ENCODE data around the gene ANKZF1.
"Not testable (repeated sequence)": the region's sequence is repeated elsewhere in the genome, so short reads cannot be mapped to it uniquely, and the experiment has no call there.

Gene ANKZF1, protein sequence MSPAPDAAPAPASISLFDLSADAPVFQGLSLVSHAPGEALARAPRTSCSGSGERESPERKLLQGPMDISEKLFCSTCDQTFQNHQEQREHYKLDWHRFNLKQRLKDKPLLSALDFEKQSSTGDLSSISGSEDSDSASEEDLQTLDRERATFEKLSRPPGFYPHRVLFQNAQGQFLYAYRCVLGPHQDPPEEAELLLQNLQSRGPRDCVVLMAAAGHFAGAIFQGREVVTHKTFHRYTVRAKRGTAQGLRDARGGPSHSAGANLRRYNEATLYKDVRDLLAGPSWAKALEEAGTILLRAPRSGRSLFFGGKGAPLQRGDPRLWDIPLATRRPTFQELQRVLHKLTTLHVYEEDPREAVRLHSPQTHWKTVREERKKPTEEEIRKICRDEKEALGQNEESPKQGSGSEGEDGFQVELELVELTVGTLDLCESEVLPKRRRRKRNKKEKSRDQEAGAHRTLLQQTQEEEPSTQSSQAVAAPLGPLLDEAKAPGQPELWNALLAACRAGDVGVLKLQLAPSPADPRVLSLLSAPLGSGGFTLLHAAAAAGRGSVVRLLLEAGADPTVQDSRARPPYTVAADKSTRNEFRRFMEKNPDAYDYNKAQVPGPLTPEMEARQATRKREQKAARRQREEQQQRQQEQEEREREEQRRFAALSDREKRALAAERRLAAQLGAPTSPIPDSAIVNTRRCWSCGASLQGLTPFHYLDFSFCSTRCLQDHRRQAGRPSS

DNA sequence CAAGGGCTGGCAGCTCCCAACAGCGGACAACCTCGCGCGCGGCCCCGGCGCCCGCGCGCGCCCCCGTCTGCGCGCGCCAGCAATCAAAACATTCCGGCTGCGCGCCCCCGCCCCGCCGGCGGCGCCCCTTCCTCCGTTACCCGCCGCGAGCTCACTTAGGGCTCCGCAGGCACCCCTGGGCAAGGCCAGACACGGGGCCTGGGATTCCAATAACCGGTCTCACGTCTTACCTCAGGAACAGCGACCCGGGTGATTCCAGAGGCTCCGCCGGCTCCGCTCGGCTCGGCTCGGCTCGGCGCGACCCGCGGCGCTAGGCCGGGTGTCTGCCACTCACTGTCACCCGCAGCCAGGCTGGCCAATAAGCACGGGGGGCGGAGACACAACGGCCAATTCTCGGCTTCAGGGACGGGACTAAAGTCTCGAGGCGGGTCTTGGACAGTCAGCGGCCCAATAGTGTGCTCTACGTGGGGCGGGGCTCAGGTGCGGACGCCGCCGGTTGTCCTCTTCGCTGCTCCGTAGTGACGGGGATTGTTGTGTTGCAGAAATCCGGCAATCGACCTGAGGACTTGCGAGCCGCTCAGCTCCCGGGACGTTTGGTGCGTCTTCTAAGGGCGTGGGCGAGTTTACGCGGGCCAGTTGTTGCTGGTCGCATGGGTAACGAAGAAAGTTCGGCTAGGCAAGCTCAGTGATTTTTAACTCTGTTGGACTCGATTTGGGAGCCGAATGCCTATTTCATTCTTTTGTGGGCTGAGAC lies at the start of gene ANKZF1, which contains the start of gene ATG9A:
ANKZF1 (plus strand) TSS at position 502 of the 754 bp plus-strand sequence. CDS start 452 bp downstream, outside the sequence.
ATG9A (minus strand) TSS at position 332 of the 754 bp plus-strand sequence. CDS start 1,612 bp downstream, outside the sequence.
- peak; percentile 98 for DNase-seq

DNA sequence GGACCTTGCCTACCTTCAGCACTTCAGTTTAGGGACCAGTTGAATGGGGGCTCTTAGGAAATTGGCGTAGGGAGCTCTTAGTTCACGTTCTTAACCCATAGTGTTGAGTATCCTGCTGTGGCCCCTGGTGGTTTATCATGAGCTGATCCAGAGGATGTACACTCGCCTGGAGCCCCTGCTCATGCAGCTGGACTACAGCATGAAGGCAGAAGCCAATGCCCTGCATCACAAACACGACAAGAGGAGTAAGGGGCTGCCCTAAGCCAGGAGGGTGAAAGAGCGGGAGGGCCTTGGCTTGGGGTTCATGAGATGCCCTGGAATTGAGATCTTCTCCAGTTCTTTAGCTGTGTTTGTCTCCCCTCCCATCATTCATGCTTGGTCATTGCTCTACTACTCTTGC lies 48.6 kb upstream of the ANKZF1 start:
- DNase-seq, result no peak

DNA sequence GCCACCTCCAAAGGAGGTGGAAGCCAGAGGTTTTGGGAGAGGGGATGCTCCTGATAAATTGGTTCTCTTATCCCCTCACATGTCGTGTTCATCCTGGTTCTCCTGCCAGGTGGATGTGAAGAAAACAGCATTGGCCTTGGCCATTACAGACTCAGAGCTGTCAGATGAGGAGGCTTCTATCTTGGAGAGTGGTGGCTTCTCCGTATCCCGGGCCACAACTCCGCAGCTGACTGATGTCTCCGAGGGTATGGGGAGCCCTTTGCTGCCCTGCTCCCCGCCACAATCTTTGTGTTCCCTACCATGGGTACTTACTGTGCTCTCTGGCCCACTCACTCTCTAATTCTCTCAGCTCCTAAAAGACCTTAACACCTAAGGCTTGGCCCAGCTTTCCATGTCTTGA lies 48.1 kb upstream of the ANKZF1 start:
- DNase-seq, result no peak

DNA sequence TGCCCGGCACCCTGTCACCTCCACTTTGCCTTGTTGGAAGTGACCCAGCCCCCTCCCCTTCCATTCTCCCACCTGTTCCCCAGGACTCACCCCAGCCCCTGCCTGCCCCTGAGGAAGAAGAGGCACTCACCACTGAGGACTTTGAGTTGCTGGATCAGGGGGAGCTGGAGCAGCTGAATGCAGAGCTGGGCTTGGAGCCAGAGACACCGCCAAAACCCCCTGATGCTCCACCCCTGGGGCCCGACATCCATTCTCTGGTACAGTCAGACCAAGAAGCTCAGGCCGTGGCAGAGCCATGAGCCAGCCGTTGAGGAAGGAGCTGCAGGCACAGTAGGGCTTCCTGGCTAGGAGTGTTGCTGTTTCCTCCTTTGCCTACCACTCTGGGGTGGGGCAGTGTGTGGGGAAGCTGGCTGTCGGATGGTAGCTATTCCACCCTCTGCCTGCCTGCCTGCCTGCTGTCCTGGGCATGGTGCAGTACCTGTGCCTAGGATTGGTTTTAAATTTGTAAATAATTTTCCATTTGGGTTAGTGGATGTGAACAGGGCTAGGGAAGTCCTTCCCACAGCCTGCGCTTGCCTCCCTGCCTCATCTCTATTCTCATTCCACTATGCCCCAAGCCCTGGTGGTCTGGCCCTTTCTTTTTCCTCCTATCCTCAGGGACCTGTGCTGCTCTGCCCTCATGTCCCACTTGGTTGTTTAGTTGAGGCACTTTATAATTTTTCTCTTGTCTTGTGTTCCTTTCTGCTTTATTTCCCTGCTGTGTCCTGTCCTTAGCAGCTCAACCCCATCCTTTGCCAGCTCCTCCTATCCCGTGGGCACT lies 47.1 kb upstream of the ANKZF1 start:
- no peak for DNase-seq

DNA sequence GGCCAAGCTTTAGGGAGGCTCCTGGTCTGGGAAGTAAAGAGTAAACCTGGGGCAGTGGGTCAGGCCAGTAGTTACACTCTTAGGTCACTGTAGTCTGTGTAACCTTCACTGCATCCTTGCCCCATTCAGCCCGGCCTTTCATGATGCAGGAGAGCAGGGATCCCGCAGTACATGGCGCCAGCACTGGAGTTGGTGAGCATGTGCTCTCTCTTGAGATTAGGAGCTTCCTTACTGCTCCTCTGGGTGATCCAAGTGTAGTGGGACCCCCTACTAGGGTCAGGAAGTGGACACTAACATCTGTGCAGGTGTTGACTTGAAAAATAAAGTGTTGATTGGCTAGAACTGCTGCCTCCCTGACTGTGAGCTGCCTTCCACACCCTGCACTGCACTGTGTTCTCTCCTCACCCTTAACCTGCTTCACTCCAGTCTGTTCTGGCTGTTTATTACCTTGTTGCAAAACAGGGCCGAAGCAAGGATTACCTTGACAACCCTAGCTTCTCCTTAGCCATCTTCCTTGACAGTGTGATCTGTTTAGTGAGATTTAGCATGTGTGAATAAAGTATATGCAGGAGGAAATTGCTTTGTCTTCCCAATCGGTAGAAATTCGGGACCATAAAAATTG lies 46.3 kb upstream of the ANKZF1 start:
- no peak for DNase-seq

DNA sequence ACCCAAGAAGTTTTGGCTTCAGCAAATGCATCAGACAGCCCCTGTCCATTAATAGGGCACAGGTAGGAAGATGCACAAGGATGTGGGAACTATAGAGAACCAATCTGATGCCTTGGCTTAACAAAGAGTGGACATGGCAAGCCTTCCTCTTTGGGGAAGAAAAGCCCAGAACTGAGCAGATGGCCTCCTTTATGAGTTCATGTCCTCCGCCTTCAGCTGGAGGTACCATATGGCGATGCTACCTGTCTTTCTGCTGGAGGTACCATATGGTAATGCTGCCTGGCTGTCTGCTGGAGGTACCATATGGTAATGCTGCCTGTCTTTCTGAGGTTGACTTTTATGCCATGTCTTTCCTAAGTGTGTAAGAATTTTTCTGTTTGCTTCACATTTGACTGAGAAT lies 45.5 kb upstream of the ANKZF1 start:
- no peak for DNase-seq

DNA sequence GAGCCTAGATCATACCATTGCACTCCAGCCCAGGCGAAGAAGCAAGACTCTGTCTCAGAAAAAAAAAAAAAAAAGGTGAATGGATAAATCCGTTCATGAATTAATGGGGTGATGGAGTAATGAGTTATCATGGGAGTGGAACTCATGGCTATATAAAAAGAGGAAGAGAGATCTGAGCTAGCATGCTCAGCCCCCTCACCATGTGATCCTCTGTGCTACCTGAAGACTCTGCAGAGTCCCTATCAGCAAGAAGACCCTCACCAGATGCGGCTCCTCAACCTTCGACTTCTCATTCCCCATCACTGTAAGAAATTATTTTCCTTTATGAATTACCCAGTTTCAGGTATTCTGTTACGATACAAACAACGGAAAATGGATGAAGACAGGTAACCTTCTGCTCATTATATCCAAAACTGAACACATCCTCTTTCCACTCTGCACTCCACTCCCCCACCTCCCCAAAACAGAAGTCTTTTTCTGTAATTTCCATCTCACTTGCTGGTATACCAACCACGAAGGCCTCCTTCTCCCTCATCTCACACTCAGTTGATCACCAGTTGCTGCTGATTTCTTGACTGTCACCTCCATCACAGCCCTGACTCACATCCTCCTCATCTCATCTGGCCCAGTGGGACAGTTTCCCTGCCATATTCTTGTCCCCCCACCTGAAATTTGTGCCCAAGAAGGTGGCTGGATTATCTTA lies 42.7 kb upstream of the ANKZF1 start:
- no peak for DNase-seq

DNA sequence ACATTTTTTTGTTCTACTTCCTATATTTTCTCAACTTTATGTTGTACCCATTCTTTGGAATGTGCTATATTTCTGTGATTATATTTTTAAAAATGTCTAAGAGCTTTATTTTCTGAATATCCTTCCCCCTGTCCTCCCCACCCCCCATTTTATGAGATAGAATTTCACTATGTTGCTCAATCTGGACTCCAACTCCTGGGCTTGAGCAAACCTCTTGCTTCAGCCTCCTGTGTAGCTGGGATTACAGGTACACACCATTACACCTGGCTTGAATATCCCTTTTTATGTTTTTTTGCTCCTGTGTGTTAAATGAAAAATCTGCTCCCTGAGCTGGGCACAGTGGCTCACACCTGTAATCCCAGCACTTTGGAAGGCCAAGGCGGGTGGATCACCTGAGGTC lies 32.2 kb upstream of the ANKZF1 start:
- DNase-seq, result no peak

DNA sequence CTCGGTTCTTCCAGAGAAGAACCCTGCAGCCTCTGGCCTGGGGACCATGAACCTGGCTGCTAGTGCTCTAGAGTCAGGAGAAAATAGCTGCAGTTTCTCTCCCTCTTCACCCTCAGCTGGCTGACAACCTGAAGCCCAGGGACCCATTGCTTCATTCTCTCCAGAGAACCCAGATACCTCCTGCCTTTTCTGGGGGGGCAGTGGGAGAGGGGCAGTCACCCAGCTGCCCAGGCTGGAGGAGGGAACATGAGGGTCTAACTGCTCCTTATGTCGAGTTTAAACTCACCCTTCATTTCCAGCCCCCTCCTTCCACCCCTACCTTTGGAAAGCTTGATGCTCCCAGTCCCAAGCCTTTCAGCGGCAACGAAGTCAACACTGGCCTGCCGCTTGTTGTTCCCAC lies 30.6 kb upstream of the ANKZF1 start:
- DNase-seq, result no peak

DNA sequence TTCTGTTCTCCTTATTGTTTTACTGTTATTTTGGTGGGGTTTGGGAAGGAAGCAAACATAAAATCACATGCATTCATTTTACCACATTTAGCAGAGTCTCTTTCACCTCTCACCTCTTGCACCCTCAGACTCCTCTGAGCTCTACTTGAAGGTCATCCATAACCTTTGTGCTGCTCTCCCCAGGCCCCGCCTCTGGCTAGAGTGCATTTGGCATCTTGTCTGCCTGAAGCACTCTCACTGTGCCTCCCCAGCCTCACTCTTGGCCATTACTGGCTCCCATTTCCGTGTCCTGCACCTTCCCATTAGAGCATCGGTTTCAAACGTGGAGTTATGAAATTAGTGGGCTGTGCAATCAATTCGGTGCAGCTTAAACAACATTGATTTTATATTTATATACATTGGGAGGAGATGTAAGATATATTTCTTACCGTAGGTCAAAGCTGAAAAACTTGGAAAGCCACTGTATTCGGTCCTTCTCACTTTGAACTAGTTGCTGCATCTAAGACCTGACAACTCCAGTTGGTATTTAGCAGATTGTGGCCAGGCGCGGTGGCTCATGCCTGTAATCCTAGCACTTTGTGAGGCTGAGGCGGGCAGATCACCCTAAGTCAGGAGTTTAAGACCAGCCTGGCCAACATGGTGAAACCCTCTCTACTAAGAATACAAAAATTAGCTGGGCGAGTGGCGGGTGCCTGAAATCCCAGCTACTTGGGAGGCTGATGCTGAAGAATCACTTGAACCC lies 30.0 kb upstream of the ANKZF1 start:
- DNase-seq, result no peak

DNA sequence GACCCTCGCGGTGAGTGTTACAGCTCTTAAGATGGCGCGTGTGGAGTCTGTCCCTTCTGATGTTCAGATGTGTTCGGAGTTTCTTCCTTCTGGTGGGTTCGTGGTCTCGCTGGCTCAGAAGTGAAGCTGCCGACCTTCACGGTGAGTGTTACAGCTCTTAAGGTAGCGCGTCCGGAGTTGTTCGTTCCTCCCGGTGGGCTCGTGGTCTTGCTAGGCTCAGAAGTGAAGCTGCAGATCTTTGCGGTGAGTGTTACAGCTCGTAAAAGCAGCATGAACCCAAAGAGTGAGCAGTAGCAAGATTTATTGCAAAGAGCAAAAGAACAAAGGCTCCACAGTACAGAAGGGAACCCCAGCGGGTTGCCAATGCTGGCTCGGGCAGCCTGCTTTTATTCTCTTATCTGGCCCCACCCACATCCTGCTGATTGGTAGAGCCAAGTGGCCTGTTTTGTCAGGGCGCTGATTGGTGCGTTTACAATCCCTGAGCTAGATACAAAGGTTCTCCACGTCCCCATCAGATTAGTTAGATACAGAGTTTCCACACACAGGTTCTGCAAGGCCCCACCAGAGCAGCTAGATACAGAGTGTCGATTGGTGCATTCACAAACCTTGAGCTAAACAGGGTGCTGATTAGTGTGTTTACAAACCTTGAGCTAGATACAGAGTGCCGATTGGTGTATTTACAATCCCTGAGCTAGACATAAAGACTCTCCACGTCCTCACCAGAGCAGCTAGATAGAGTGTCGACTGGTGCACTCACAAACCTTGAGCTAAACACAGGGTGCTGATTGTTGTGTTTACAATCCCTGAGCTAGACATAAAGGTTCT lies 28.9 kb upstream of the ANKZF1 start:
- DNase-seq, result not testable (repeated sequence)

DNA sequence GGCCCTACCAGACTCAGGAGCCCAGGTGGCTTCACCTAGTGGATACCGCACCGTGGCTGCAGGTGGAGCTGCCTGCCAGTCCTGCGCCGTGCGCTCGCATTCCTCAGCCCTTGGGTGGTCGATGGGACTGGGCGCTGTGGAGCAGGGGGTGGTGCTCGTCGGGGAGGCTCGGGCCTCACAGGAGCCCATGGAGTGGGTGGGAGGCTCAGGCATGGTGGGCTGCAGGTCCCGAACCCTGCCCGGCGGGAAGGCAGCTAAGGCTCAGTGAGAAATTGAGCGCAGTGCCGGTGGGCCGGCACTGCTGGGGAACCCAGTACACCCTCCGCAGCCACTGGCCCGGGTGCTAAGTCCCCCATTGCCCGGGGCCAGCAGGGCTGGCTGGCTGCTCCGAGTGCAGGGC lies 28.3 kb upstream of the ANKZF1 start:
- not testable (repeated sequence) for DNase-seq

DNA sequence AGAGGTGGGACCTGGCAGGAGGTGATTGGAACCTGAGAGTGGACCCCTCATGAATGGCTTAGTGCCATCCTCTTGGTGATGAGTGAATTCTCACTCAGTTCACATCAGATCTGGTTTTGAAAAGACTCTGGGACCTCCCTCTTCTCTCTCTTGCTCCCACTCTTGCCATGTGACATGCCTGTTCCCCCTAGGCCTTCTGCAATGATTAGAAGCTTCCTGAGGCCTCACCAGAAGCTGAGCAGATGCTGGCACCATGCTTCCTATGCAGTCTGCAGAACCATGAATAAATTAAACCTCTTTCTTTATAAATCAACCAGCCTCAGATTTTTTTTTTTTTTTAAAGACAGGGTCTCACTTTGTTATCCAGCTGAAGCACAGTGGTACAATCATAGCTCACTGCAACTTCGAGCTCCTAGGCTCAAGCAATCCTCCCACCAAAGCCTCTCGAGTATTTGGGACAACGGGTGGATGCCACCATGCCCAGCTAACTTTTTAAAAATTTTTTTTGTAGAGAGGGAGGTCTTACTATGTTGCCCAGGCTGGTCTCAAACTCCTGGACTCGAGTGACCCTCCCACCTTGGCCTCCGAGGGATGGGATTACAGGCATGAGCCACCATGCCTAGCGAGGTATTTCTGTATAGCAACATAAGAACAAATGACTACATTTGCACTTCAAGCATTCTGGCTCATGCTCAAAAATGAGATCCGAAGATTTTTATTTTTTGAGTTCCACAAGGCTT lies 25.0 kb upstream of the ANKZF1 start:
- DNase-seq, result no peak

DNA sequence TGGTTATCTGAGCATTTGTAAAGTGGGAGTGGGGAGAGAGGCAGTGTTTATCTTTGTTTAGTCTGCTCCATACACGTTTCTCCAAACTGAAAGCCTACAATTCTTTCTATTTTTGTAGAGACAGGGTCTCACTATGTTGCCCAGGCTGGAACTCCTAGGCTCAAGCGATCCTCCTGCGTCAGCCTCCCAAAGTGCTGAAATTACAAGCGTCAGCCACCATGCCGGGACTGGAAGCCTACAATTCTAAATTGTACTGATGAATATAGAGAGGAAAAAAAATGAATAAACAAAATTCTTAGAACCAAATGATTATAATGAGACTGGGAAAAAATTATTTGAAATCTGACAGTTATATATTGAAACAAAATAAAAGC lies 24.5 kb upstream of the ANKZF1 start:
- no peak for DNase-seq

DNA sequence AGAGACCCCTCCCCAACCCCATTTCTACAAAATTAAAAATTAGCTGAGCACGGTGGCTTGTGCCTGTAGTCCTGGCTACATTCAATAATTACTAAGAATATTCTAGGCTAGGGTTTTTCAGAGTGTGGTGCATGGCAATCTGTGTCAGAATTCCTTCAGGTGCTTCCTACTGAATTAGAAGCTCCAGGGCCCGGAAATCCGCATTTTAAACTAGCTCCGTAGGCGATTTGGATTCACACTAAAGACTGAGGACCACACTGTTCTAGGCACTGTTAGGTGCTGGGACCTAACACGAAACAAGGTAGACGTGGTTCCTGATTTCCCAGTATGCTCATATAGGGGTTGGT lies 23.7 kb upstream of the ANKZF1 start:
- no peak for DNase-seq

DNA sequence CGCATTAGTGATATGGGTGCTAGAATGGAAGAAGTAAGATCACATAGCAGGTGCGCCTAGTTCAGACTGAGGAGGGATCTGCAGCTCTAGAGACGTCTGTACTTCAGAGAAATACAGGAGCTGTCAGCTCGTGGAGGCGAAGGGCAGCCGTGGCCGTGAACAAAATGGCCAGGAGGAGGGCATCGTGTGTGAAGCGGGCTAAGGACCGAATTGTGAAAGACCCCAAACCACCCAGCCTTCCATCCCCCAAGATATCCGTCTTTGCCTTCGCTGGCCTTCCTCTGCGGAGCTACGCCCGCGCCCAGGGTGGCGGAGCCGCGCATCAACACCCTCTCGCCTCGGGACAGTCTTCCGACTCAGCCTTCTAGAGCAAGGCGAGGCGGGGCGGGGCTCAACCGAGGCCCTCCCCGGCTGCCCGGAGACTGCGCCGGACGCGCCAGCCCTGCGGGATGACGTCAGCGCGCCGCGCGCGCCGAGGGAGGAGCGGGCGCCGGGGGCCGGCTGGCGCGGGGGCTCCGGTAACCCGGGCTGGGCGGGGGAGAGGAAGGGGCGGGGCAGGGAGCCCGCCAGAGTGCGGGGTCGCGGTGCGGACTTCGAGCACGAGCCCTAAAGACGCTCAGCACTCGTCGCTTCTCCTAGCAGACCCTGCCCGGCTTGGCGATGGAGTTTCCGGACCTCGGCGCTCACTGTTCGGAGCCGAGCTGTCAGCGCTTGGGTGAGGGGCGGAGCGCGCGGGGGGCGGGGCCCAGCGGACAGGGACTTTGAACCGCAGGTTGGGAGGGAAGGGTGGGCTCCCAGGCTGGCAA lies 23.1 kb upstream of the ANKZF1 start, which contains the start of gene ZFAND2B:
ZFAND2B (plus strand) TSS at position 455 of the 806 bp plus-strand sequence; CDS start at position 661, 206 bp downstream.
- DNase-seq, result peak; percentile 93

DNA sequence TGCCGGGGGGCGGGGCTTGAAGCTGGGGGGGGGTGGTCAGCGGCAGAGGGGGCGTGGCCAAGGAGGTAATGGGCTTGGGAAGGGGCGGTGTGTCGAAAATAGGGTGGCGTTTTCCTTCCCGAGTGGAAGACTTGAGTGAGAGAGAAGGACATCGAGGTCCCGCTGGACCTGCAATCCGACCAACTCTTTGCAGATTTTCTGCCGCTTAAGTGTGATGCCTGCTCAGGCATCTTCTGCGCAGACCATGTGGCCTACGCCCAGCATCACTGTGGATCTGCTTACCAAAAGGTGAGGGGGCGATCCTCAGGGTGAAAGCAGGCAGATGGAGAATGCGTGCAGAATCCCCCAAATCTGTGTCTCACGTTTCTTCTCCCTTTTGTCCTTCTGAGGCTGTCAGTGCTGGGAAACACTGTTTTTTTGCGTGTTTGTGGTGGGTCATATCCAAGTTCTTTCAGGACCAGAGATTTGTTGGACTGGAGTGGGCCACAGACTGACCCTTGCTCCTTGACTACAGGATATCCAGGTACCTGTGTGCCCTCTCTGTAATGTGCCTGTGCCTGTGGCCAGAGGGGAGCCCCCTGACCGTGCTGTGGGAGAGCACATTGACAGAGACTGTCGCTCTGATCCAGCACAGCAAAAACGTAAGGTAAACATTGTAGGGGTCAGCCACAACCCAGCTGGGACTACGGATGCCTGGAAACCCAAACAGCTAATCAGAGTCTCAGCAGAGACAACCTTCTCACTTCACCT lies 22.3 kb upstream of the ANKZF1 start:
- no peak for DNase-seq

Measured in NK-92 treated with Interleukin-12 subunit alpha and Interleukin-12 subunit beta, amount 100 ng/mL, for 24 hours (cell line).